ENCODE measurements around the gene DMD.

Gene DMD

GRCh38 chrX:32176510-32176909, 1034.8 kb downstream of the DMD start:
- DNase-seq = no peak

GRCh38 chrX:32170481-32170880, 1040.9 kb downstream of the DMD start:
- no peak for DNase-seq

- DNase-seq = no peak
Observed at GRCh38 chrX:32155044-32155638, 1056.2 kb downstream of the DMD start.

- DNase-seq = no peak
Observed at GRCh38 chrX:32153585-32153984, 1057.8 kb downstream of the DMD start.

GRCh38 chrX:32150141-32150540, 1061.2 kb downstream of the DMD start:
- DNase-seq = no peak

GRCh38 chrX:32141841-32142240, 1069.5 kb downstream of the DMD start:
- DNase-seq = no peak

- no peak for DNase-seq
Observed at GRCh38 chrX:32139476-32139875, 1071.9 kb downstream of the DMD start.

- DNase-seq = no peak
Observed at GRCh38 chrX:32137525-32137924, 1073.8 kb downstream of the DMD start.

GRCh38 chrX:32126997-32127396, 1084.4 kb downstream of the DMD start:
- no peak for DNase-seq

- DNase-seq = no peak
Observed at GRCh38 chrX:32118832-32119231, 1092.5 kb downstream of the DMD start.

- DNase-seq = no peak
Observed at GRCh38 chrX:32116047-32116446, 1095.3 kb downstream of the DMD start.

- DNase-seq = no peak
Observed at GRCh38 chrX:32087663-32088062, 1123.7 kb downstream of the DMD start.

GRCh38 chrX:32084757-32085156, 1126.6 kb downstream of the DMD start:
- DNase-seq = no peak

GRCh38 chrX:32048285-32048684, 1163.1 kb downstream of the DMD start:
- no peak for DNase-seq

GRCh38 chrX:32045149-32045548, 1166.2 kb downstream of the DMD start:
- no peak for DNase-seq

- no peak for DNase-seq
Observed at GRCh38 chrX:32041181-32041580, 1170.2 kb downstream of the DMD start.

GRCh38 chrX:32026772-32027171, 1184.6 kb downstream of the DMD start:
- DNase-seq = no peak

- DNase-seq = no peak
Observed at GRCh38 chrX:32024072-32024471, 1187.3 kb downstream of the DMD start.

GRCh38 chrX:32016195-32016594, 1195.2 kb downstream of the DMD start:
- no peak for DNase-seq

GRCh38 chrX:32010948-32011347, 1200.4 kb downstream of the DMD start:
- DNase-seq = no peak

GRCh38 chrX:32010212-32010611, 1201.1 kb downstream of the DMD start:
- no peak for DNase-seq

- no peak for DNase-seq
Observed at GRCh38 chrX:31993637-31994036, 1217.7 kb downstream of the DMD start.

- DNase-seq = no peak
Observed at GRCh38 chrX:31988975-31989374, 1222.4 kb downstream of the DMD start.

GRCh38 chrX:31981546-31982062, 1229.7 kb downstream of the DMD start:
- no peak for DNase-seq

- DNase-seq = no peak
Observed at GRCh38 chrX:31969714-31970113, 1241.6 kb downstream of the DMD start.
